ENCODE measurements around the gene CDK14. TPM values are rescaled to one million over a fixed set of nuclear protein-coding genes. Genes with fewer than 3 reads are reported as not detected.

CDK14 gene
- polyA plus RNA-seq, 1 donor from 2014 or later = 25.1 TPM

GRCh38 chr7:91041141-91041540 lies 445.0 kb downstream of the CDK14 start:
- H4K20me1 ChIP-seq (ENCODE audit: insufficient read depth) = no peaks in the 10 kb centered on the region
- H3K9me2 ChIP-seq (ENCODE audit: insufficient read depth, low read length) = no peaks in the 10 kb centered on the region

DNA sequence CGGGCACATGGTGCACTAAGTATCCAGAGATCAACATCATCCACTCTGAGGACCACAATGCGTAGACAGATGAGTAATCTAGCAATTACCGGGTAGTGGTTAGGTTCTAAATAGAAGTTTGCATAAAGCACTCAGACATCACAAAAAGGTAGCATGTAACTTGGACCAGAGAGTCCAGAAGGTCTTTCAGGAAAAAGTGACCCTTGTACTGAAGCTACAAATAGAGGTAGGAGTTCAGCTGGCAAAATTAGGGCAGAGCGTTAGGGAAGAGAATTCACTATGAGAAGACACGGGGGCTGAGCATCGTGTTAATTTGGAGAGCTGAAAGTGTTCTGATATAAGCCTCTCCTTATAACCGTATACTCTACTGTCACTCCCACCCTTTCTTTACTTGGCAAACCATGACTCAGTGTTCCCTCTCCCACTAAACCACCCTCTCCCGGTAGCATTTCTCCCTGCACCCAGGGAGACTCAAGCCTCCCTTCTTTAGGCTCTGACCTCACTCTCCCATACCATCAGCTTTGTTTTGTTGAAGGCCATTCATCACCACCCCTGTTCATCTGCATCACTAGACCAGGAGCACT lies 445.9 kb downstream of the CDK14 start:
- Histone ChIP-seq H3K79me2 (replicated peaks; ENCODE audit: insufficient read depth, low read length) (no peaks in the 10 kb centered on the region), H3F3A (ENCODE audit: insufficient read depth, low read length, poor library complexity, severe bottlenecking) (no peaks in the 10 kb centered on the region), H3K27ac (ENCODE audit: low read length) (no peak overlapping the region), H3K27me3 (ENCODE audit: insufficient read depth, low read depth, low read length) (no peaks in the 10 kb centered on the region), H3K9ac (ENCODE audit: low read length) (no peak overlapping the region), H3K9me3 (ENCODE audit: low read length) (no peaks in the 10 kb centered on the region), H3K4me3 (ENCODE audit: low read length) (no peak overlapping the region), H3K4me2 (ENCODE audit: low read length) (no peak overlapping the region), H2AFZ (ENCODE audit: low read depth, low read length) (no peak overlapping the region), H3K36me3 (ENCODE audit: insufficient read depth, low read length) (no peaks in the 10 kb centered on the region), H4K20me1 (ENCODE audit: insufficient read depth) (no peaks in the 10 kb centered on the region), H3K9me2 (ENCODE audit: insufficient read depth, low read length) (no peaks in the 10 kb centered on the region)
- TF ChIP-seq SMC3 (conservative IDR thresholded peaks at IDR 0.05; ENCODE audit: poor library complexity) (no peak), MXI1 (conservative IDR thresholded peaks at IDR 0.05; ENCODE audit: poor library complexity, severe bottlenecking) (no peak), POLR2AphosphoS5 (IDR thresholded peaks at IDR 0.05) (no peak), EZH2 (IDR thresholded peaks at IDR 0.05; ENCODE audit: borderline replicate concordance, insufficient read depth, low read length, poor library complexity, severe bottlenecking) (no peak)

More at GRCh38 chr7:91041141-91041540, 445.0 kb downstream of the CDK14 start:
- Histone ChIP-seq H2AFZ (ENCODE audit: low read depth, low read length) (no peak overlapping the region), H3K36me3 (ENCODE audit: insufficient read depth, low read length) (no peaks in the 10 kb centered on the region), H3K79me2 (replicated peaks; ENCODE audit: insufficient read depth, low read length) (no peaks in the 10 kb centered on the region), H3K4me2 (ENCODE audit: low read length) (no peak overlapping the region), H3F3A (ENCODE audit: insufficient read depth, low read length, poor library complexity, severe bottlenecking) (no peaks in the 10 kb centered on the region), H3K27ac (ENCODE audit: low read length) (no peak overlapping the region), H3K4me3 (ENCODE audit: low read length) (no peak overlapping the region), H3K27me3 (ENCODE audit: insufficient read depth, low read depth, low read length) (no peaks in the 10 kb centered on the region), H3K9ac (ENCODE audit: low read length) (no peak overlapping the region), H3K9me3 (ENCODE audit: low read length) (no peaks in the 10 kb centered on the region)
- TF ChIP-seq CTCF (IDR thresholded peaks at IDR 0.05; ENCODE audit: poor library complexity, severe bottlenecking) (no peak), EZH2 (IDR thresholded peaks at IDR 0.05; ENCODE audit: borderline replicate concordance, insufficient read depth, low read length, poor library complexity, severe bottlenecking) (no peak), SMC3 (conservative IDR thresholded peaks at IDR 0.05; ENCODE audit: poor library complexity) (no peak), TAF1 (IDR thresholded peaks at IDR 0.05; ENCODE audit: low read depth) (no peak), MXI1 (conservative IDR thresholded peaks at IDR 0.05; ENCODE audit: poor library complexity, severe bottlenecking) (no peak), POLR2AphosphoS5 (IDR thresholded peaks at IDR 0.05) (no peak), RAD21 (conservative IDR thresholded peaks at IDR 0.05) (no peak), EP300 (conservative IDR thresholded peaks at IDR 0.05; ENCODE audit: poor library complexity, severe bottlenecking) (no peak)
- TF ChIP-seq, protein P1, sequence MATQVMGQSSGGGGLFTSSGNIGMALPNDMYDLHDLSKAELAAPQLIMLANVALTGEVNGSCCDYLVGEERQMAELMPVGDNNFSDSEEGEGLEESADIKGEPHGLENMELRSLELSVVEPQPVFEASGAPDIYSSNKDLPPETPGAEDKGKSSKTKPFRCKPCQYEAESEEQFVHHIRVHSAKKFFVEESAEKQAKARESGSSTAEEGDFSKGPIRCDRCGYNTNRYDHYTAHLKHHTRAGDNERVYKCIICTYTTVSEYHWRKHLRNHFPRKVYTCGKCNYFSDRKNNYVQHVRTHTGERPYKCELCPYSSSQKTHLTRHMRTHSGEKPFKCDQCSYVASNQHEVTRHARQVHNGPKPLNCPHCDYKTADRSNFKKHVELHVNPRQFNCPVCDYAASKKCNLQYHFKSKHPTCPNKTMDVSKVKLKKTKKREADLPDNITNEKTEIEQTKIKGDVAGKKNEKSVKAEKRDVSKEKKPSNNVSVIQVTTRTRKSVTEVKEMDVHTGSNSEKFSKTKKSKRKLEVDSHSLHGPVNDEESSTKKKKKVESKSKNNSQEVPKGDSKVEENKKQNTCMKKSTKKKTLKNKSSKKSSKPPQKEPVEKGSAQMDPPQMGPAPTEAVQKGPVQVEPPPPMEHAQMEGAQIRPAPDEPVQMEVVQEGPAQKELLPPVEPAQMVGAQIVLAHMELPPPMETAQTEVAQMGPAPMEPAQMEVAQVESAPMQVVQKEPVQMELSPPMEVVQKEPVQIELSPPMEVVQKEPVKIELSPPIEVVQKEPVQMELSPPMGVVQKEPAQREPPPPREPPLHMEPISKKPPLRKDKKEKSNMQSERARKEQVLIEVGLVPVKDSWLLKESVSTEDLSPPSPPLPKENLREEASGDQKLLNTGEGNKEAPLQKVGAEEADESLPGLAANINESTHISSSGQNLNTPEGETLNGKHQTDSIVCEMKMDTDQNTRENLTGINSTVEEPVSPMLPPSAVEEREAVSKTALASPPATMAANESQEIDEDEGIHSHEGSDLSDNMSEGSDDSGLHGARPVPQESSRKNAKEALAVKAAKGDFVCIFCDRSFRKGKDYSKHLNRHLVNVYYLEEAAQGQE (IDR thresholded peaks at IDR 0.05; ENCODE audit: borderline replicate concordance) = no peak
